SKM-1 (cell line): Measurements from ENCODE around the gene APP.

ENCODE experiments used
- DNase-seq: peaks from one replicate; lab custom pipeline; 2025; ENCODE audit not compliant: unreplicated experiment; lab: John Stamatoyannopoulos, UW

APP gene

GRCh38 chr21:25837533-25838265, 332.9 kb downstream of the APP start:
- DNase-seq = no peak

- no peak for DNase-seq
These were observed 334.2 kb downstream of the APP start for GRCh38 chr21:25836396-25836795.

GRCh38 chr21:25834381-25834780, 336.2 kb downstream of the APP start:
- no peak for DNase-seq

GRCh38 chr21:25831300-25831960, 339.1 kb downstream of the APP start:
- no peak for DNase-seq
